GM10248 (cell line): ENCODE data around the gene ZNF331.

Source experiments
- CTCF ChIA-PET: fragments of 300-600 bp; sonication (Branson Sonifier 250); formaldehyde crosslinking; extraction: SDS; loops from one replicate; lab custom pipeline; 2021; ENCODE audit warnings: antibody characterized with exemption; lab: Yijun Ruan, JAX
- POLR2A ChIA-PET: fragments of 350-650 bp; sonication (Branson Sonifier 250); formaldehyde crosslinking; extraction: SDS; loops from one replicate; lab custom pipeline; 2020; ENCODE audit warnings: antibody characterized with exemption; lab: Yijun Ruan, JAX
- DNase-seq: peaks from one replicate; pipeline ENCODE4 v3.0.0; 2012; ENCODE audit errors: extremely low spot score
- CTCF ChIP-seq: IDR thresholded peaks from 2 replicates; pipeline ENCODE4 v1.5.1; 2012; ENCODE audit warnings: mild to moderate bottlenecking, low read depth; ENCODE audit errors: extremely low read depth, missing control alignments, control extremely low read depth

ZNF331 gene

GRCh38 chr19:53517114-53517741 lies 20.7 kb upstream of the ZNF331 start:
- no peak for TF ChIP-seq CTCF
- DNase-seq = no peak
- ChIA-PET CTCF (no interaction called here), POLR2A (no interaction called here)

GRCh38 chr19:53518121-53518520 lies 19.8 kb upstream of the ZNF331 start:
- CTCF ChIA-PET = no interaction called here
- TF ChIP-seq CTCF = no peak
- DNase-seq = no peak
- POLR2A ChIA-PET = no interaction called here

- no peak for TF ChIP-seq CTCF
- POLR2A ChIA-PET = no interaction called here
Observed at GRCh38 chr19:53518716-53519115, 19.2 kb upstream of the ZNF331 start.

GRCh38 chr19:53519446-53519845 lies 18.5 kb upstream of the ZNF331 start:
- no peak for DNase-seq
- ChIA-PET CTCF (no interaction called here), POLR2A (no interaction called here)
- no peak for TF ChIP-seq CTCF

More at GRCh38 chr19:53518716-53519115, 19.2 kb upstream of the ZNF331 start:
- CTCF ChIA-PET = no interaction called here
- no peak for DNase-seq

- DNase-seq = no peak
- CTCF ChIA-PET = interaction anchor here (1.2 kb wide), 1 partner anchor 8 kb away, joined by 3 read pairs; no protein-coding TSS in a partner anchor
- no peak for TF ChIP-seq CTCF
- POLR2A ChIA-PET = no interaction called here
Observed at GRCh38 chr19:53520163-53520546, 17.8 kb upstream of the ZNF331 start.

GRCh38 chr19:53520547-53521372 lies 17.2 kb upstream of the ZNF331 start:
- POLR2A ChIA-PET = no interaction called here
- DNase-seq = peak; percentile 89
- no peak for TF ChIP-seq CTCF
- CTCF ChIA-PET = interaction anchor here (0.7 to 1.2 kb wide), 2 partner anchors 8 to 13 kb away, joined by 3 to 4 read pairs; no protein-coding TSS in a partner anchor
